Suprapubic skin (tissue), 4 donors: ENCODE data around the gene YARS1.

ENCODE experiments used
- CTCF ChIP-seq, 2 donors: fragments of 200-600 bp in 1 of 2; fragments of 450-650 bp in 1 of 2; sonication (generic) in 1 of 2; IDR thresholded peaks; one replicate each; pipeline ENCODE4 v1.5.1; 2016 to 2019; ENCODE audit warnings: antibody characterized with exemption in 2 of 2, mild to moderate bottlenecking in 1 of 2, moderate library complexity in 1 of 2
- EP300 ChIP-seq: sonication (generic); formaldehyde crosslinking; IDR thresholded peaks from one replicate; pipeline ENCODE4 v1.6.1; 2017; ENCODE audit warnings: antibody characterized with exemption
- POLR2A ChIP-seq, 2 donors: fragments of 450-650 bp; IDR thresholded peaks; one replicate each; pipeline ENCODE4 v1.6.1; 2017; ENCODE audit warnings: antibody characterized with exemption in 2 of 2, mild to moderate bottlenecking in 2 of 2, moderate library complexity in 2 of 2
- POLR2AphosphoS5 ChIP-seq, 3 donors: sonication (generic); formaldehyde crosslinking; IDR thresholded peaks; one replicate each; pipeline ENCODE4 v1.6.1; 2017; ENCODE audit warnings: antibody characterized with exemption in 3 of 3

DNA sequence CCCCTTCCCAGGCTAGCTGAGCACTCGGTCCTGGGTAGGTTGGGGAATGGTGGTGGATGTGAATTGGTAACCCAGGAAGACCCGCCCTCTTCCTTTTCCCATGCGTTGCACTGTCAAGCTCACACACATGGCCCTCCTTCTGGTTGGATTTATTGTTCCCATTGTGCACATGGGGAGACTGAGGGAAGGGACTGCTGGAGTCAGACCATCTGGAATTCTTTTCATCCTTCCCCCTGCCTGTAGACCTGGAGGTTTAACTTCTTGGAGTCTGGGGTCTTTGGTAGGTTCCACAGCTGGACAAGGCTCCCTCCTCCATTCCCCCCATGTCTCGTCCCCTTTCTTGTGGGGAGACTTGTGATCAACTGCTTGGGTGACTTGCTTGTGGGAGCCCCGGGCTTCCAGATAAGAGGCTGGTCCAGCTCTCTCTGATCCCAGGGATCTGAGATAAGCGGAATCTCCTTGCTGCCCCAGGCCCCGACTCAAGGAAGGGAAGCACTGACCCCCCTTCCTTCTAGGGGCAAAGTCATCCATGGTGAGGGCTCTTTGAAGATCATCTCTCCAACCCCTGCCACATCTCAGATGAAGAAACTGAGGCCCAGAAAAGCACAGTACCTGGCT, 58.9 kb downstream of the YARS1 start:
- TF ChIP-seq POLR2A (IDR thresholded peaks at IDR 0.05) (no peak), CTCF (IDR thresholded peaks at IDR 0.05) (no peak), POLR2AphosphoS5 (IDR thresholded peaks at IDR 0.05) (no peak), EP300 (no peak)
